Suprapubic skin (tissue), 4 donors: ENCODE measurements around the gene YTHDC2. TPM values are rescaled to one million over a fixed set of nuclear protein-coding genes. Genes with fewer than 3 reads are reported as not detected.

Experiments used
- DNase-seq, 2 donors: peaks; one replicate each; pipeline ENCODE4 v3.0.0-alpha.2; 2019; ENCODE audit warnings: low spot score in 2 of 2
- H3K27ac ChIP-seq: fragments of 200-600 bp; sonication (generic); one replicate; pipeline ENCODE4 v1.5.1; 2019
- H3K27me3 ChIP-seq: fragments of 200-600 bp; sonication (generic); one replicate; pipeline ENCODE4 v1.5.1; 2019
- H3K36me3 ChIP-seq: fragments of 200-600 bp; sonication (generic); one replicate; pipeline ENCODE4 v1.5.1; 2019
- H3K4me1 ChIP-seq: fragments of 200-600 bp; sonication (generic); one replicate; pipeline ENCODE4 v1.5.1; 2019
- H3K4me3 ChIP-seq: fragments of 200-600 bp; sonication (generic); one replicate; pipeline ENCODE4 v1.5.1; 2019; ENCODE audit warnings: mild to moderate bottlenecking
- H3K9me3 ChIP-seq: fragments of 200-600 bp; sonication (generic); one replicate; pipeline ENCODE4 v1.5.1; 2019
- CTCF ChIP-seq, 2 donors: fragments of 200-600 bp in 1 of 2; fragments of 450-650 bp in 1 of 2; sonication (generic) in 1 of 2; IDR thresholded peaks; one replicate each; pipeline ENCODE4 v1.5.1; 2016 to 2019; ENCODE audit warnings: antibody characterized with exemption in 2 of 2, mild to moderate bottlenecking in 1 of 2, moderate library complexity in 1 of 2
- EP300 ChIP-seq: sonication (generic); formaldehyde crosslinking; IDR thresholded peaks from one replicate; pipeline ENCODE4 v1.6.1; 2017; ENCODE audit warnings: antibody characterized with exemption
- POLR2A ChIP-seq, 2 donors: fragments of 450-650 bp; IDR thresholded peaks; one replicate each; pipeline ENCODE4 v1.6.1; 2017; ENCODE audit warnings: antibody characterized with exemption in 2 of 2, mild to moderate bottlenecking in 2 of 2, moderate library complexity in 2 of 2
- POLR2AphosphoS5 ChIP-seq, 3 donors: sonication (generic); formaldehyde crosslinking; IDR thresholded peaks; one replicate each; pipeline ENCODE4 v1.6.1; 2017; ENCODE audit warnings: antibody characterized with exemption in 3 of 3
- WGBS: methylation state at CpG from one replicate; pipeline ENCODE4 v1.1.5; 2018; 5-methylcytosine and 5-hydroxymethylcytosine counted together
- total RNA-seq, 4 donors: library from RNA; depleted of rRNA; stranded (reverse); fragments of >200 nt; gene quantifications; one replicate each; pipeline ENCODE4 v1.1.0, GENCODE V29; 2016

The YTHDC2 gene
- total RNA-seq, 4 donors from 2014 or later = 13.4 to 61.7 (median 17.8) TPM

GRCh38 chr5:113606298-113607134, 93.0 kb downstream of the YTHDC2 start:
- no peak for DNase-seq
- Histone ChIP-seq H3K4me3 (no peak overlapping the region), H3K27ac (no peak overlapping the region), H3K9me3 (no peaks in the 10 kb centered on the region), H3K4me1 (no peaks in the 10 kb centered on the region), H3K27me3 (no peaks in the 10 kb centered on the region), H3K36me3 (no peaks in the 10 kb centered on the region)
- 40% methylated on average over 13 of the region's 13 CpGs for WGBS
- peak in 1 of 2 donors; percentile 60 for TF ChIP-seq CTCF (IDR thresholded peaks at IDR 0.05)
- TF ChIP-seq EP300 = no peak

- Histone ChIP-seq H3K4me3 (no peak overlapping the region), H3K9me3 (no peaks in the 10 kb centered on the region), H3K27me3 (no peaks in the 10 kb centered on the region), H3K27ac (no peak overlapping the region), H3K4me1 (no peaks in the 10 kb centered on the region), H3K36me3 (no peaks in the 10 kb centered on the region)
- 68% methylated on average over 3 of the region's 3 CpGs for WGBS
- DNase-seq = no peak
- TF ChIP-seq POLR2AphosphoS5 (IDR thresholded peaks at IDR 0.05) (no peak), EP300 (no peak)
Observed at GRCh38 chr5:113607361-113607760, 93.9 kb downstream of the YTHDC2 start.

GRCh38 chr5:113608113-113608596, 94.7 kb downstream of the YTHDC2 start:
- Histone ChIP-seq H3K9me3 (no peaks in the 10 kb centered on the region), H3K4me1 (no peaks in the 10 kb centered on the region), H3K4me3 (no peak overlapping the region), H3K36me3 (no peaks in the 10 kb centered on the region), H3K27ac (no peak overlapping the region), H3K27me3 (peaks cover 2% of the 10 kb centered on the region)
- 85% methylated on average over 2 of the region's 3 CpGs for WGBS
- no peak for DNase-seq
- TF ChIP-seq POLR2A (IDR thresholded peaks at IDR 0.05) = no peak
- no peak for TF ChIP-seq EP300
- TF ChIP-seq POLR2AphosphoS5 (IDR thresholded peaks at IDR 0.05) = no peak
- TF ChIP-seq CTCF (IDR thresholded peaks at IDR 0.05) = no peak

- Histone ChIP-seq H3K9me3 (no peaks in the 10 kb centered on the region), H3K36me3 (no peaks in the 10 kb centered on the region), H3K27ac (no peak overlapping the region), H3K27me3 (peaks cover 3% of the 10 kb centered on the region), H3K4me1 (no peaks in the 10 kb centered on the region), H3K4me3 (no peak overlapping the region)
- TF ChIP-seq POLR2AphosphoS5 (IDR thresholded peaks at IDR 0.05) (no peak), CTCF (IDR thresholded peaks at IDR 0.05) (peak; percentile 23 to 43), POLR2A (IDR thresholded peaks at IDR 0.05) (no peak)
- no peak for DNase-seq
- WGBS = under 1% methylated on average over 4 of the region's 4 CpGs
Observed at GRCh38 chr5:113612060-113612496, 98.6 kb downstream of the YTHDC2 start.

- TF ChIP-seq EP300 (no peak), CTCF (IDR thresholded peaks at IDR 0.05) (no peak), POLR2AphosphoS5 (IDR thresholded peaks at IDR 0.05) (no peak)
- no peak for DNase-seq
- no peak overlapping the region for H3K27ac ChIP-seq
- no peak overlapping the region for H3K4me3 ChIP-seq
- no peaks in the 10 kb centered on the region for H3K4me1 ChIP-seq
- 27% methylated on average over 1 of the region's 1 CpG for WGBS
- no peaks in the 10 kb centered on the region for H3K9me3 ChIP-seq
- H3K36me3 ChIP-seq = no peaks in the 10 kb centered on the region
- H3K27me3 ChIP-seq = peaks cover 3% of the 10 kb centered on the region
Observed at GRCh38 chr5:113614191-113614590, 100.7 kb downstream of the YTHDC2 start.
